Stimulated activated CD8-positive, alpha-beta memory T cell treated with anti-CD3 and anti-CD28 coated beads, Interleukin-4, amount 100 ng/mL, for 48 hours (primary cell): ENCODE measurements around the gene DENR.
"Not testable (repeated sequence)": the region's sequence is repeated elsewhere in the genome, so short reads cannot be mapped to it uniquely, and the experiment has no call there.

Experiments used
- DNase-seq: peaks from one replicate; pipeline ENCODE4 v3.0.0-alpha.2; 2020

DENR gene, protein sequence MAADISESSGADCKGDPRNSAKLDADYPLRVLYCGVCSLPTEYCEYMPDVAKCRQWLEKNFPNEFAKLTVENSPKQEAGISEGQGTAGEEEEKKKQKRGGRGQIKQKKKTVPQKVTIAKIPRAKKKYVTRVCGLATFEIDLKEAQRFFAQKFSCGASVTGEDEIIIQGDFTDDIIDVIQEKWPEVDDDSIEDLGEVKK

GRCh38 chr12:122752464-122753318 lies at the start of gene DENR:
Gene DENR, plus strand, starts transcription at chr12:122752824. Its CDS starts 878 bp downstream, at chr12:122753702.
- peak; percentile 99 for DNase-seq

GRCh38 chr12:122702890-122703611 lies 49.6 kb upstream of the DENR start, which contains the start of gene HCAR2:
Gene HCAR2, minus strand, starts transcription at chr12:122703357. Its CDS starts 74 bp downstream, at chr12:122703283.
- DNase-seq = not testable (repeated sequence)

GRCh38 chr12:122703841-122704240 lies 48.8 kb upstream of the DENR start:
- not testable (repeated sequence) for DNase-seq

DNA sequence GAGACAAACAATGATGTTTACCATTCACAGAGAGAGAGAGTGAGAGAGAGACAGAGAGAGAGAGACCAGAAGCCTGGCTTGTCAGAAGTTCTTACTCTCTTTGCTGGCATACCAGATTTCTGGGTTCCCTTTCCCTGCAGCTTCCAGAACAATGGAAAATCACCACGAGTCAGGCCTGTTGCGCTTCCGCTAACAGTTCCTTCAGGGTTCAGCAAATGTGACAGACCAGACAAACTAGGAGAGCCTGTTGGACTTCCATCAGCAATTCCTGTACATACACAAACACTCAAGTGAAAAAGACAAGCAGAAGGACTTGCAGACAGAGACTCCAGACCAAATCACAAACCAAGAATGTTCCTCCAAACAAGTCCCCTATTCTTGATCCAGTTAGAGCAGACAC lies 43.3 kb upstream of the DENR start:
- DNase-seq = not testable (repeated sequence)

DNA sequence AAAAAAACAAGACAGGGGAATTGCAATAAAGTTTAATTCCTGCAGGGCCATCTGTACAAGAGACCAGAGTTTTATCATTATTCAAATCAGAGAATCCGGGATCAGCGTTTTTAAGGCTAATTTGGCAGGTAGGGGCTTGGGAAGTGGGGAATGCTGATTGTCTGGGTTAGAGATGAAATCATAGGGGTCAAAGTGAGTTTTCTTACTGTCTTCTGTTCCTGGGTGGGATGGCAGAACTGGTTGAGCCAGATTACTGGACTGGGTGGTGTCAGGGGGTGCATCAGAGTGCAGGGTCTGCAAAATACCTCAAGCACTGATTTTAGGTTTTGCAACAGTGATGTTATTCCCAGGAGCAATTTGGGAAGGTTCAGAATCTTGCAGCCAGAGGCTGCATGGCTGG lies 42.3 kb upstream of the DENR start:
- DNase-seq = not testable (repeated sequence)

GRCh38 chr12:122711266-122711665 lies 41.4 kb upstream of the DENR start:
- not testable (repeated sequence) for DNase-seq

DNA sequence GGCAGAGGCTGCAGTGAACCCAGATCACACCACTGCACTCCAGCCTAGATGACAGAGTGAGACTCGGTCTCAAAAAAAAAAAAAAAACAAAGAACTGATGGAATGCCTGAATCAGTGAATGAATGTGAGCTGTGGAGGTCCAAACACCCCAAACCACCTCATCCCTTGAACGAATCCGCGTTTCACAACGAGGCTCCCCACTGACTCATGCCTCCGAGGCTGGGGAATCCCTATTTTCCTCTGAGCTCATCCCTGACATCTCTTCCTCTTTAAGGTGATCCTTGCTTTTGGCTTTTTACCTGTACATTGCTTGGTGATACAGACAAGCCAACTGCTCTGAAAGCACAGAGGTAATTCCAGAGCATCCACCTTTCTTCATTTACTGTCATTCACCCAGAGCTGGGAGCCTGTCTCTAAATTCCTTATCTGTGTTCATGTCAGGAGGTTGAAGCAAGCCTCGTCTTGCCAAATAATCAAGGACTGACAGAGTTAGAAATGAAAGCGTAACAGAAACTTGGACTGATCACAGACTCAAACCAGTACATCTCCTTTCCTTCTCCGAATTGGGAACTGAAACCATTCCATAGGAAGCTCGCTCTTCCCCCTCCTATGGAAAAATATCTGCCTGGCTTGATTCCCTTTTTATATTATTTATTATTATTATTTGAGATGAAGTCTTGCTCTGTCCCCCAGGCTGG lies 39.0 kb upstream of the DENR start:
- not testable (repeated sequence) for DNase-seq

DNA sequence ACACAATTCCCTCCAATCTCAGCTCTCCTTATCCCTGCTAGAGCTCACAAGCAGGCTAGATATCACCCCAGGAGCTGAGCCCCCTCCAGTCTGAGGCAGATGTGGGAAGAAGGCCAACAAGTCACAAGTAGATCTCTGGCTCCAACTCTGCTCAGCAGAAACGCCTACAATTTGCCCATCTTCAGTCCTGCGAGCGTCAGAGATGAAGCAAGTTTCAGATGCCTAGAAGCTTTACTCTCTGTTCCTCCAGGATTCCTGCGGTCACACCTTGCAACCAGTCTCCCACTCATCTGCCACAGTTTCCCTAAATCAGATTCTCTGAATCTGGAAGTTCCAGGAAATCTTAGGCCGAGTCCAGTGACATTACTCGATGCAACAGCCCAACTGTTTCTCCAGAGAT lies 37.4 kb upstream of the DENR start:
- DNase-seq = not testable (repeated sequence)

- not testable (repeated sequence) for DNase-seq
These were observed 36.0 kb upstream of the DENR start, which contains the start of gene HCAR3 for GRCh38 chr12:122716658-122717057. Gene HCAR3, minus strand, starts transcription at chr12:122716811. Its CDS starts 74 bp downstream, at chr12:122716737.

- no peak for DNase-seq
These were observed 31.5 kb upstream of the DENR start for GRCh38 chr12:122721057-122721545.

DNA sequence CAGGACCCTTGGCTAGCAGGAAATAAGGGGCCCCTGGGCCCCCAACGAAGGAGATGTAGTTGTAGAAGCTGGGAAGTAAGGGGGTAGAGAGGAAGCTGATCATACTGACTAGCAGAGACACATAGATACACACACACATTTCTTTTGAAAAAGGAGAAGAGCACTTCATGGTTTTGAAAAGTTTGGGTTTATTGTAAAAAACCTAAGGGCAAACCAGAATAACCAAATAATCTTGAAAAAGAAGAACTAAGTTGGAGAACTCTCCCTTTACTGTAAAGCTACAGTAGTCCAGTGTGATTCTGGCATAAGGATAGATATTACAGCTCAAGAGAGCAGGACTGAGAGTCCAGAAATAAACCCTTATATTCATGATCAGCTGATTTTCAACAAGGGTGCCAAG lies 30.2 kb upstream of the DENR start:
- no peak for DNase-seq

DNA sequence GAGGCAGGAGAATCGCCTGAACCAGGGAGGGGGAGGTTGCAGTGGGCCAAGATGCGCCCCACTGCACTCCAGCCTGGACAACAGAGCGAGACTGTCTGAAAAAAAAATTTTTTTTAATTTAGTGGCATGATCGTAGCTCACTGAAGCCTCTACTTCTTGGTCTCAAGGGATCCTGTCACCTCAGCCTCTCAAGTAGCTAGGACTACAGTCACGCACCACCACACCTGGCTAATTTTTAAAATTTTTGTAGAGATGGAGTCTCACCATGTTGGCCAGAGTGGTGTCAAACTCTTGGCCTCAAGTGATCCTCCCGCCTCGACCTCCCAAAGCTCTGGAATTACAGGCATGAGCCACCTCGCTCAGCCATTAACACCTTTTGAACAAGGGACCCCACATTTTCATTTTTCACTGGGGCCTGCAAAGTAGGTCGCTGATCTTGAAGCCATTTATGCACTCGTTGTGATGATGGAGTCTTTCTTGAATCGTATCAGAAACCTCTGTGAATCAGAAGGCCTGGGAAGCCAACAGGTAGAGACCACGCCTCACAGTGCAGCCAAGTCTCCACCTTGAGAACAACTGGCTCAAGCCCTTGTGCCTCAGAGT lies 27.9 kb upstream of the DENR start:
- DNase-seq = no peak

DNA sequence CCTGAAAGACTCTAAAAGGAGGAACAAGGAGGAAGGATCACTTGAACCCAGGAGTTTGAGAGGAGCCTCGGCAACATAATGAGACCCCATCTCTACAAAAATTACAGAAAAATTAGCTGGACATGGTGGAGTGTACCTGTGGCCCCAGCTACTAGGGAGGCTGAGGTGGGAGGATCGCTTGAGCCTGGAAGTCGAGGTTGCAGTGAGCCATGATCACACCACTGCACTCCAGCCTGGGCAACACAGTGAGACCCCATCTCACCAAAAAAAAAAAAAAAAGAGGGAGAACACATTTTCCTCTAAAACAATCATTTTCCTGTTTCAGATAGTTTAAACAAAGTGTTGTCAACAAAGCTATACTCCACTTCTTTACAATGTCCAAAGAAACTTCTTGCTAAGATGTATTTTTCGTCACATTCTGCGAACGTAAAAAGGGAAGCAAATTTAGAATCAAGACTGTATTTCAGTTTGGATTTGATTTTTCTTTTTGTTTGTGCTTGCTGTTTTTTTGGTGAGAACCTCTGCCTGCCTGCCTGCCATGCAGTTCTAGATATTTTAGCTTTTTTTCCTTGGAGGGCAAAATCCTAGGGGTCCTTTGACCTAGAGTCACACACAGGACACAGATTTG lies 27.1 kb upstream of the DENR start:
- no peak for DNase-seq

GRCh38 chr12:122726080-122726558 lies 26.5 kb upstream of the DENR start:
- DNase-seq = no peak

DNA sequence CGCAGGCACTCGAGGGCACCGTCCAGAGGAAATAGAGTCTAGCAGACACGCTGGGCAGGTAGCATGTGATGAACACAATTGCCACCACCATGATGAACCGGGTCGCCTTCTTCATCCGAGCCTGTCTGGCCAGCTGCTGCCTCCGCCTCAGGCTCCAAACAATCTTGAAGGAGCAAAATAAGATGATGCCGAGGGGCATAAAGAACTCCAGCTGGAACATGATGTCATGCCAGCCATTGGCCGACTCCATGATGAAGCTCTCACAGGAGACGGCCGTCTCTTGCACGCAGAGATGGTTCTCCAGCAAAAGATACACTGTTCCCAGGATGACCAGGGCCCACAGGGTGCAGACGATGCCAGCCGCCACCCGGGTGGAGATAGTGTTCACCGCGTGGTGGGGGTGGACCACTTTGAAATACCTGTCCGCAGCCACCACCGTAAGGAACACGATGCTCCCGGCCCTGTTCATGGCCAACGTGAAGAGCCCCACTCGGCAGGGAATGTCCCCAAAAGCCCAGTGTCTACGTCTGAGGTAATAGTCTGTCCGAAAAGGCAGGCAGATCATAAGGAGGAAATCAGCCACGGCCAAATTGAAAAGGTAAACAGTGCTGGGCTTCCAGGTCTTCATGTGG lies 22.9 kb upstream of the DENR start:
- no peak for DNase-seq

DNA sequence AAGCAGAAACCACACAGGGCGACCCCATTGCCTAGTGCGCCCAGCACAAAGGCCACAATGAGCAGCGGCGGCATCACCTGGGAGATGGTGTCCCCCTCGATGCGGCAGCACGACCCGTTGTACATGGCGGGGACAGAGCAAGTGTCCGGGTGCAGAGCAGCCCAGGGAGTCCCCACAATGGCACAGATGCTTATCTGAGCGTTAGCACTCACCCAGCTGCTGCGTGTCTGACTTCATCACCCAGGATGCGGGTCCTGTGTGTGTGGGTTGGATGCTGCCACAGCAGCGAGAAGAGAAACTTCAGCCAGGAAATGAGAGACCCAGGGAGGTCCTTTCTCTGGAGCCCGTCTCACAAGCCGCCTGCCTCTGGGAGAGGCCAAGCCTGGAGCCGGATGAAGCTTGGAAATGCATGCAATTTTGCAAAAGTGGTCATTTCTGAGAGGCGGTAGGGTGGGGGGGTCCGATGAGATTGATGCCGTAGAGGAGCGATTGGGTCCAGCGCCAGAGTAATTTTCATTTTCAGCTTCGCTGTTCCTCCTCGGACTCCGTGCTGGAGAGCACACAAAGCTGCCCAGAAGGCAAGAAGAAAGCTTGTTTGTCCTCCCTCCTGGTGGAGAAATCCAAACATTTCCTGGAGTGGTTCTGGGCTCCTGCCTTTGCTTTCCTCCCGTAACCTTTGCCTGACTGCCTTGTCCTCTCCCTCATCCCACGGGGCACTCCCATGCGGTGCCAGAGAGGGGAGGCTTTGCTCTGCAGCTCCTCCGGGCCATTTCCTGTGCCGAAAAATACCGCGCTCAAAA lies 22.2 kb upstream of the DENR start, which contains the start of gene HCAR1:
Gene HCAR1, minus strand, starts transcription at position 630 of the 800 bp plus-strand sequence. Its CDS starts 505 bp downstream, at position 125.
- DNase-seq = peak; percentile 66

DNA sequence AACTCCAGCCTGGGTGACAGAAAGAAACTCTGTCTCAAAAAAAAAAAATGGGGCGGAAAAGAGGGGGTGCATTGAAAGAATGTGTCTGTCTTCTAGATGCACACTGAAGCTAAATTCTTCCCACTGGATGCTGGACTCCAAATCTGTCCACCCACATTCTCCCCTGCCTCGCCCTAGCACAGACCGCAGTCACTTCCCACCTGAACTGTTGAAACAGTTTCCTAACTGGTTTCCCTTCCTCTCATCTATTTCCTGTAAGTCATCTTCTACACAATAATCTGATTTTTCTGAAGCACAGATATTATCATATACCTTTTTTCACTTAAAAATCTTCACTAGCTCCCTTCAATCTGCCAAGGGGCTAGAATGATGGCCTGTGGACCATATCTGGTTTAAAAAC lies 20.5 kb upstream of the DENR start:
- peak; percentile 49 for DNase-seq

- peak; percentile 17 for DNase-seq
These were observed 20.0 kb upstream of the DENR start for GRCh38 chr12:122732611-122733010.

DNA sequence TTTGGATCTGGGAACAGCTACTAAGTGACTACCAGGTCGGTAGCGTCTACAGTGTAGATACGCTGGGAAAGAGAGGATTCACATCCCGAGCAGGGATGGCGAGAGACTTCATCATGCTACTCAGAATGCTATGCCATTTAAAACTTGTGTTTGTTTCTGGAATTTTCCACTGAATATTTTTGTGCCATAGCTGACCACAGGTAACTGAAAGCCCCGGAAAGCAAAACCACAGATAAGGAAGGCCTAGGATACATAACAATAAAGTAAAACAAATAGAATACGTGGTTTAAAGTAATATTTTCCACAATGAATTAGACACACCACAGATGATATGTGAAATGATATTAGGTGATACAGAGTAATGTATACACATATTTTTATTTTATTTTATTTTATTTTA lies 14.1 kb upstream of the DENR start:
- DNase-seq = no peak

- peak; percentile 14 for DNase-seq
These were observed 12.3 kb upstream of the DENR start for GRCh38 chr12:122740351-122740750.
